HCT116 (cell line): ENCODE results near the gene FAM110A.

ENCODE experiments used
- CEBPB ChIP-seq: IDR thresholded peaks from 2 replicates; pipeline ENCODE4 v1.6.1; 2012; ENCODE audit warnings: low read depth
- EGR1 ChIP-seq: IDR thresholded peaks from 2 replicates; pipeline ENCODE4 v1.6.1; 2012; ENCODE audit warnings: low read depth
- EZH2 ChIP-seq: fragments of 200-600 bp; sonication (generic); IDR thresholded peaks from 2 replicates; pipeline ENCODE4 v1.6.1; 2017; ENCODE audit warnings: antibody characterized with exemption, mixed run types
- EZH2phosphoT487 ChIP-seq: fragments of 200-600 bp; IDR thresholded peaks from 2 replicates; pipeline ENCODE4 v1.6.1; 2018; ENCODE audit warnings: antibody characterized with exemption, borderline replicate concordance
- POLR2A ChIP-seq: IDR thresholded peaks from 2 replicates; pipeline ENCODE4 v1.7.0; 2011; ENCODE audit warnings: borderline replicate concordance; ENCODE audit not compliant: insufficient read depth, insufficient read length; ENCODE audit errors: extremely low read depth
- RAD21 ChIP-seq: IDR thresholded peaks from 2 replicates; pipeline ENCODE4 v1.6.1; 2012; ENCODE audit warnings: low read depth, mild to moderate bottlenecking
- SP1 ChIP-seq: IDR thresholded peaks from 2 replicates; pipeline ENCODE4 v1.6.1; 2012; ENCODE audit warnings: low read depth
- TCF7L2 ChIP-seq: IDR thresholded peaks from 2 replicates; pipeline ENCODE4 v1.7.0; 2011; ENCODE audit warnings: borderline replicate concordance, inconsistent platforms; ENCODE audit not compliant: insufficient read depth, insufficient read length; ENCODE audit errors: extremely low read depth
- YY1 ChIP-seq: IDR thresholded peaks from 2 replicates; pipeline ENCODE4 v1.6.1; 2011; ENCODE audit warnings: low read length, low read depth, moderate library complexity, mild to moderate bottlenecking; ENCODE audit not compliant: insufficient replicate concordance; ENCODE audit errors: extremely low read depth
- ZNF274 ChIP-seq: fragments of 200-500 bp; sonication (Bioruptor generic); IDR thresholded peaks from 2 replicates; pipeline ENCODE4 v1.6.1; 2014; ENCODE audit warnings: mild to moderate bottlenecking, low read depth, low read length, inconsistent platforms
- TF ChIP-seq, protein P1 (sequence below), 3 experiments: fragments of 200-600 bp in 1 of 3; sonication (generic) in 1 of 3; IDR thresholded peaks in 2 of 3; conservative IDR thresholded peaks in 1 of 3; 2 replicates each; pipeline ENCODE4 v1.5.1; 2012 to 2017; ENCODE audit warnings: low read depth in 2 of 3, low read length in 2 of 3, antibody characterized with exemption in 1 of 3, borderline replicate concordance in 1 of 3, control low read depth in 1 of 3, mild to moderate bottlenecking in 1 of 3, mixed read lengths in 1 of 3, mixed run types in 1 of 3, moderate library complexity in 1 of 3; ENCODE audit not compliant: insufficient read depth in 1 of 3
- TF ChIP-seq, protein P2 (sequence below): IDR thresholded peaks from 2 replicates; pipeline ENCODE4 v1.6.1; 2012

DNA sequence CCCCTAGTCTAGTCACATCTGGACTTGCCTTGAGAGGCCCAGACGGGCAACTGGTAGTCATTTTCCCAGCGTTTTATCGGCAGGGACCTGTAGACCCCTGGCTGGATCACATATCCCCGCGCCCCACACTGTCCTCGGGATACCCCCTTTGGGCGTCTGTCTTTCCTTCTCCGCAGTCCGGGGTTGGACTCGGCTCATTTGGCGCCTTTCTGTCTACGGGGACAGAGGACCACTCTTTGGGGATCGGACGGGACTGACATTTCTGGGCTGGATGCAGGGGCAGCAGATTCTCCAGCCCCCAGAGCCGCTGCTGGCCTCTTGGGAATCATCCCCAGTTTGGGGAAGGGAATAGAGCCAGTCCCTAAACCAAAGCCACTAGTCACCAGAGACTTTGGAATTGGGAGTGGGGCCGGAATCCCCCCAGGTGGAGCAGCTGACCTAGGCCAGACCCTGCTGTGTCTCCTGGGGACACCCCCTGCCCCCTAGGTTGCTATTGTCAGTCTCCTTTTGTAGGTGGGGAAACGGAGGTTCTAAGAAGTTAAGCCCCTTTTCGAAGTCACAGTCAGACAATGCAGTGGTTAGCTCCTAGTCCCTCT is 734 bp downstream of the FAM110A start:
- TF ChIP-seq ZNF274 (no peak), POLR2A (no peak), SP1 (no peak), EZH2 (no peak), YY1 (no peak), EZH2phosphoT487 (no peak), EGR1 (no peak), RAD21 (no peak), TCF7L2 (no peak), CEBPB (no peak)
- TF ChIP-seq, protein P1, sequence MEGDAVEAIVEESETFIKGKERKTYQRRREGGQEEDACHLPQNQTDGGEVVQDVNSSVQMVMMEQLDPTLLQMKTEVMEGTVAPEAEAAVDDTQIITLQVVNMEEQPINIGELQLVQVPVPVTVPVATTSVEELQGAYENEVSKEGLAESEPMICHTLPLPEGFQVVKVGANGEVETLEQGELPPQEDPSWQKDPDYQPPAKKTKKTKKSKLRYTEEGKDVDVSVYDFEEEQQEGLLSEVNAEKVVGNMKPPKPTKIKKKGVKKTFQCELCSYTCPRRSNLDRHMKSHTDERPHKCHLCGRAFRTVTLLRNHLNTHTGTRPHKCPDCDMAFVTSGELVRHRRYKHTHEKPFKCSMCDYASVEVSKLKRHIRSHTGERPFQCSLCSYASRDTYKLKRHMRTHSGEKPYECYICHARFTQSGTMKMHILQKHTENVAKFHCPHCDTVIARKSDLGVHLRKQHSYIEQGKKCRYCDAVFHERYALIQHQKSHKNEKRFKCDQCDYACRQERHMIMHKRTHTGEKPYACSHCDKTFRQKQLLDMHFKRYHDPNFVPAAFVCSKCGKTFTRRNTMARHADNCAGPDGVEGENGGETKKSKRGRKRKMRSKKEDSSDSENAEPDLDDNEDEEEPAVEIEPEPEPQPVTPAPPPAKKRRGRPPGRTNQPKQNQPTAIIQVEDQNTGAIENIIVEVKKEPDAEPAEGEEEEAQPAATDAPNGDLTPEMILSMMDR (IDR thresholded peaks at IDR 0.05 in 2 of 3, conservative IDR thresholded peaks at IDR 0.05 in 1 of 3; ENCODE audit: borderline replicate concordance in 1 of 3, insufficient read depth in 1 of 3, low read depth in 2 of 3, low read length in 2 of 3) = no peak
- TF ChIP-seq, protein P2, sequence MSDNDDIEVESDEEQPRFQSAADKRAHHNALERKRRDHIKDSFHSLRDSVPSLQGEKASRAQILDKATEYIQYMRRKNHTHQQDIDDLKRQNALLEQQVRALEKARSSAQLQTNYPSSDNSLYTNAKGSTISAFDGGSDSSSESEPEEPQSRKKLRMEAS = no peak
